ENCODE data around the gene COL23A1. TPM values are rescaled to one million over a fixed set of nuclear protein-coding genes. Genes with fewer than 3 reads are reported as not detected.
A peak's percentile ranks its signal among the peaks of the same experiment; 100 is the strongest.

COL23A1 gene
- total RNA-seq, 1 experiment from 2014 or later = 15.0 TPM

DNA sequence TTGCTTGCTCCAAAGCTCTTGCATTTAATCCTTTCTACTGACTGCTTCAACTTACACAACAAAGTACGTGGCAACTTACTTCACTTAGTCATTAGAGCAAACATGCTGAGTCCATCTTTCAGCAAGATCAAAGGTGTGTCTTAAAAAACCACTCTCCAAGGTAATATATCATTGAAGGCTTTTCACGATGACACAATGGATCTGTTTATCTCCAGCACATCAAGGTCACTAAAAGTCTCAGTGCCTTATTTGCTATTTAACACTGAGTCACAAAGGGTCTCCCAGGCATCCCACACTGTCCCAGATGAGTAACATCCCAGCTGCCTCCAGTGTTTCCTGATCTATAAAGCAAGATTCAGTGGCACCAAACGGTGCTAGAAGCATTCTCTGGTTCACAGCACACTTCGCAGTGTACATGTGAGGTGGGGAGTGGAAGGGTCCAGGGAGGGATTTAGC, 40.3 kb upstream of the COL23A1 start:
- no peaks in the 10 kb centered on the region for H3K9me3 Mint-ChIP-seq
- ChIA-PET POLR2A (no interaction called here), CTCF (no interaction called here)
- no peak overlapping the region for H3K4me3 Mint-ChIP-seq
- peaks cover 20% of the 10 kb centered on the region for H3K4me1 Mint-ChIP-seq
- peaks cover 24% of the 10 kb centered on the region for H3K27me3 Mint-ChIP-seq (ENCODE audit: low read depth)
- TF ChIP-seq, protein P1, sequence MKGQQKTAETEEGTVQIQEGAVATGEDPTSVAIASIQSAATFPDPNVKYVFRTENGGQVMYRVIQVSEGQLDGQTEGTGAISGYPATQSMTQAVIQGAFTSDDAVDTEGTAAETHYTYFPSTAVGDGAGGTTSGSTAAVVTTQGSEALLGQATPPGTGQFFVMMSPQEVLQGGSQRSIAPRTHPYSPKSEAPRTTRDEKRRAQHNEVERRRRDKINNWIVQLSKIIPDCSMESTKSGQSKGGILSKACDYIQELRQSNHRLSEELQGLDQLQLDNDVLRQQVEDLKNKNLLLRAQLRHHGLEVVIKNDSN (CRISPR knock-in tag; IDR thresholded peaks at IDR 0.05) = no peak
- TF ChIP-seq GABPB1 (CRISPR knock-in tag; IDR thresholded peaks at IDR 0.05) = peak; percentile 18; the same call in 1 of the 2 replicates
- TF ChIP-seq, protein P2, sequence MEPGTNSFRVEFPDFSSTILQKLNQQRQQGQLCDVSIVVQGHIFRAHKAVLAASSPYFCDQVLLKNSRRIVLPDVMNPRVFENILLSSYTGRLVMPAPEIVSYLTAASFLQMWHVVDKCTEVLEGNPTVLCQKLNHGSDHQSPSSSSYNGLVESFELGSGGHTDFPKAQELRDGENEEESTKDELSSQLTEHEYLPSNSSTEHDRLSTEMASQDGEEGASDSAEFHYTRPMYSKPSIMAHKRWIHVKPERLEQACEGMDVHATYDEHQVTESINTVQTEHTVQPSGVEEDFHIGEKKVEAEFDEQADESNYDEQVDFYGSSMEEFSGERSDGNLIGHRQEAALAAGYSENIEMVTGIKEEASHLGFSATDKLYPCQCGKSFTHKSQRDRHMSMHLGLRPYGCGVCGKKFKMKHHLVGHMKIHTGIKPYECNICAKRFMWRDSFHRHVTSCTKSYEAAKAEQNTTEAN (CRISPR knock-in tag; IDR thresholded peaks at IDR 0.05) = no peak
- no peak for DNase-seq (ENCODE audit: low spot score)
- no peak for ATAC-seq
- H3K27ac Mint-ChIP-seq = no peak overlapping the region
- no peaks in the 10 kb centered on the region for H3K36me3 Mint-ChIP-seq

DNA sequence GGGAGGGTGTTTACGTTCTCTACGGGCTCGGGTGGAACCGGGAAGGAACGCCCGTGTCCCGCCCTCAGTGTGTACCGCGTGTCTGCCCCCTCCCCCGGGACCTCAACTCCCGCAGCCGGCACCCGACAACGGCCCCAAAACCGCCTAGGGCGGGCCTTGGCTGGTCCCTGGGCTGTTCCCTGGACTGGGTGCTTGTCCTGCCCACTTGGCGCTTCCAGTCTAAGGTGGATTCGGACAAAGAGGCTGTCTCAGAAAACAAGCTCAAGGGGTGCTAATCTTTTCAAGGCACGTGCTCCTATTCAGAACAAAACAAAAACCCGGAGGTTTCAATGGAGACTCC, 37.0 kb upstream of the COL23A1 start:
- ChIA-PET CTCF (no interaction called here), POLR2A (interaction anchor here (0.5 kb wide), 1 partner anchor 1050 kb away, joined by 4 read pairs; no protein-coding TSS in a partner anchor)
- peak; percentile 29 for ATAC-seq
- Mint-ChIP-seq H3K27ac (peak overlapping the region; percentile 41; the same call in 1 of the 2 replicates), H3K4me1 (peaks cover 41% of the 10 kb centered on the region), H3K36me3 (peaks cover 7% of the 10 kb centered on the region), H3K9me3 (no peaks in the 10 kb centered on the region), H3K27me3 (ENCODE audit: low read depth) (peaks cover 19% of the 10 kb centered on the region), H3K4me3 (peak overlapping the region; percentile 78)
- DNase-seq (ENCODE audit: low spot score) = no peak
- TF ChIP-seq, protein P3, sequence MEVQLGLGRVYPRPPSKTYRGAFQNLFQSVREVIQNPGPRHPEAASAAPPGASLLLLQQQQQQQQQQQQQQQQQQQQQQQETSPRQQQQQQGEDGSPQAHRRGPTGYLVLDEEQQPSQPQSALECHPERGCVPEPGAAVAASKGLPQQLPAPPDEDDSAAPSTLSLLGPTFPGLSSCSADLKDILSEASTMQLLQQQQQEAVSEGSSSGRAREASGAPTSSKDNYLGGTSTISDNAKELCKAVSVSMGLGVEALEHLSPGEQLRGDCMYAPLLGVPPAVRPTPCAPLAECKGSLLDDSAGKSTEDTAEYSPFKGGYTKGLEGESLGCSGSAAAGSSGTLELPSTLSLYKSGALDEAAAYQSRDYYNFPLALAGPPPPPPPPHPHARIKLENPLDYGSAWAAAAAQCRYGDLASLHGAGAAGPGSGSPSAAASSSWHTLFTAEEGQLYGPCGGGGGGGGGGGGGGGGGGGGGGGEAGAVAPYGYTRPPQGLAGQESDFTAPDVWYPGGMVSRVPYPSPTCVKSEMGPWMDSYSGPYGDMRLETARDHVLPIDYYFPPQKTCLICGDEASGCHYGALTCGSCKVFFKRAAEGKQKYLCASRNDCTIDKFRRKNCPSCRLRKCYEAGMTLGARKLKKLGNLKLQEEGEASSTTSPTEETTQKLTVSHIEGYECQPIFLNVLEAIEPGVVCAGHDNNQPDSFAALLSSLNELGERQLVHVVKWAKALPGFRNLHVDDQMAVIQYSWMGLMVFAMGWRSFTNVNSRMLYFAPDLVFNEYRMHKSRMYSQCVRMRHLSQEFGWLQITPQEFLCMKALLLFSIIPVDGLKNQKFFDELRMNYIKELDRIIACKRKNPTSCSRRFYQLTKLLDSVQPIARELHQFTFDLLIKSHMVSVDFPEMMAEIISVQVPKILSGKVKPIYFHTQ (CRISPR knock-in tag; IDR thresholded peaks at IDR 0.05) = no peak
- TF ChIP-seq, protein P4, sequence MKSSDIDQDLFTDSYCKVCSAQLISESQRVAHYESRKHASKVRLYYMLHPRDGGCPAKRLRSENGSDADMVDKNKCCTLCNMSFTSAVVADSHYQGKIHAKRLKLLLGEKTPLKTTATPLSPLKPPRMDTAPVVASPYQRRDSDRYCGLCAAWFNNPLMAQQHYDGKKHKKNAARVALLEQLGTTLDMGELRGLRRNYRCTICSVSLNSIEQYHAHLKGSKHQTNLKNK (CRISPR knock-in tag; IDR thresholded peaks at IDR 0.05) = no peak
- TF ChIP-seq SP1 (CRISPR knock-in tag; conservative IDR thresholded peaks at IDR 0.05) (no peak), OVOL2 (CRISPR knock-in tag; IDR thresholded peaks at IDR 0.05; ENCODE audit: borderline replicate concordance) (no peak), NR2C2 (CRISPR knock-in tag; IDR thresholded peaks at IDR 0.05) (no peak)
- TF ChIP-seq, protein P5, sequence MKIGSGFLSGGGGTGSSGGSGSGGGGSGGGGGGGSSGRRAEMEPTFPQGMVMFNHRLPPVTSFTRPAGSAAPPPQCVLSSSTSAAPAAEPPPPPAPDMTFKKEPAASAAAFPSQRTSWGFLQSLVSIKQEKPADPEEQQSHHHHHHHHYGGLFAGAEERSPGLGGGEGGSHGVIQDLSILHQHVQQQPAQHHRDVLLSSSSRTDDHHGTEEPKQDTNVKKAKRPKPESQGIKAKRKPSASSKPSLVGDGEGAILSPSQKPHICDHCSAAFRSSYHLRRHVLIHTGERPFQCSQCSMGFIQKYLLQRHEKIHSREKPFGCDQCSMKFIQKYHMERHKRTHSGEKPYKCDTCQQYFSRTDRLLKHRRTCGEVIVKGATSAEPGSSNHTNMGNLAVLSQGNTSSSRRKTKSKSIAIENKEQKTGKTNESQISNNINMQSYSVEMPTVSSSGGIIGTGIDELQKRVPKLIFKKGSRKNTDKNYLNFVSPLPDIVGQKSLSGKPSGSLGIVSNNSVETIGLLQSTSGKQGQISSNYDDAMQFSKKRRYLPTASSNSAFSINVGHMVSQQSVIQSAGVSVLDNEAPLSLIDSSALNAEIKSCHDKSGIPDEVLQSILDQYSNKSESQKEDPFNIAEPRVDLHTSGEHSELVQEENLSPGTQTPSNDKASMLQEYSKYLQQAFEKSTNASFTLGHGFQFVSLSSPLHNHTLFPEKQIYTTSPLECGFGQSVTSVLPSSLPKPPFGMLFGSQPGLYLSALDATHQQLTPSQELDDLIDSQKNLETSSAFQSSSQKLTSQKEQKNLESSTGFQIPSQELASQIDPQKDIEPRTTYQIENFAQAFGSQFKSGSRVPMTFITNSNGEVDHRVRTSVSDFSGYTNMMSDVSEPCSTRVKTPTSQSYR (CRISPR knock-in tag; IDR thresholded peaks at IDR 0.05) = no peak
- TF ChIP-seq, protein P6, sequence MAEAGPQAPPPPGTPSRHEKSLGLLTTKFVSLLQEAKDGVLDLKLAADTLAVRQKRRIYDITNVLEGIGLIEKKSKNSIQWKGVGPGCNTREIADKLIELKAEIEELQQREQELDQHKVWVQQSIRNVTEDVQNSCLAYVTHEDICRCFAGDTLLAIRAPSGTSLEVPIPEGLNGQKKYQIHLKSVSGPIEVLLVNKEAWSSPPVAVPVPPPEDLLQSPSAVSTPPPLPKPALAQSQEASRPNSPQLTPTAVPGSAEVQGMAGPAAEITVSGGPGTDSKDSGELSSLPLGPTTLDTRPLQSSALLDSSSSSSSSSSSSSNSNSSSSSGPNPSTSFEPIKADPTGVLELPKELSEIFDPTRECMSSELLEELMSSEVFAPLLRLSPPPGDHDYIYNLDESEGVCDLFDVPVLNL (CRISPR knock-in tag; IDR thresholded peaks at IDR 0.05; ENCODE audit: borderline replicate concordance, low read depth) = no peak
- TF ChIP-seq, protein P7, sequence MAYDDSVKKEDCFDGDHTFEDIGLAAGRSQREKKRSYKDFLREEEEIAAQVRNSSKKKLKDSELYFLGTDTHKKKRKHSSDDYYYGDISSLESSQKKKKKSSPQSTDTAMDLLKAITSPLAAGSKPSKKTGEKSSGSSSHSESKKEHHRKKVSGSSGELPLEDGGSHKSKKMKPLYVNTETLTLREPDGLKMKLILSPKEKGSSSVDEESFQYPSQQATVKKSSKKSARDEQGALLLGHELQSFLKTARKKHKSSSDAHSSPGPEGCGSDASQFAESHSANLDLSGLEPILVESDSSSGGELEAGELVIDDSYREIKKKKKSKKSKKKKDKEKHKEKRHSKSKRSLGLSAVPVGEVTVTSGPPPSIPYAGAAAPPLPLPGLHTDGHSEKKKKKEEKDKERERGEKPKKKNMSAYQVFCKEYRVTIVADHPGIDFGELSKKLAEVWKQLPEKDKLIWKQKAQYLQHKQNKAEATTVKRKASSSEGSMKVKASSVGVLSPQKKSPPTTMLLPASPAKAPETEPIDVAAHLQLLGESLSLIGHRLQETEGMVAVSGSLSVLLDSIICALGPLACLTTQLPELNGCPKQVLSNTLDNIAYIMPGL (CRISPR knock-in tag; IDR thresholded peaks at IDR 0.05) = no peak
- TF ChIP-seq, protein P8, sequence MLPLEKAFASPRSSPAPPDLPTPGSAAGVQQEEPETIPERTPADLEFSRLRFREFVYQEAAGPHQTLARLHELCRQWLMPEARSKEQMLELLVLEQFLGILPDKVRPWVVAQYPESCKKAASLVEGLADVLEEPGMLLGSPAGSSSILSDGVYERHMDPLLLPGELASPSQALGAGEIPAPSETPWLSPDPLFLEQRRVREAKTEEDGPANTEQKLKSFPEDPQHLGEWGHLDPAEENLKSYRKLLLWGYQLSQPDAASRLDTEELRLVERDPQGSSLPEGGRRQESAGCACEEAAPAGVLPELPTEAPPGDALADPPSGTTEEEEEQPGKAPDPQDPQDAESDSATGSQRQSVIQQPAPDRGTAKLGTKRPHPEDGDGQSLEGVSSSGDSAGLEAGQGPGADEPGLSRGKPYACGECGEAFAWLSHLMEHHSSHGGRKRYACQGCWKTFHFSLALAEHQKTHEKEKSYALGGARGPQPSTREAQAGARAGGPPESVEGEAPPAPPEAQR (CRISPR knock-in tag; IDR thresholded peaks at IDR 0.05) = no peak
- TF ChIP-seq, protein P1 (CRISPR knock-in tag; IDR thresholded peaks at IDR 0.05) = no peak
